Fibroblast of the aortic adventitia (primary cell): ENCODE data around the gene KCTD21. TPM values are rescaled to one million over a fixed set of nuclear protein-coding genes. Genes with fewer than 3 reads are reported as not detected.

Experiments used
- DNase-seq: peaks from one replicate; pipeline ENCODE4 v3.0.0-alpha.2; 2010; ENCODE audit warnings: low read depth
- H3K4me3 ChIP-seq: 2 replicates; pipeline ENCODE4 v1.5.1; 2011; ENCODE audit warnings: low read depth, mild to moderate bottlenecking, control low read depth, low read length, moderate library complexity
- CTCF ChIP-seq: IDR thresholded peaks from 2 replicates; pipeline ENCODE4 v1.5.1; 2011; ENCODE audit warnings: mild to moderate bottlenecking, low read length, control low read depth, inconsistent platforms; ENCODE audit not compliant: insufficient read depth
- total RNA-seq: library from RNA; depleted of rRNA; stranded (reverse); fragments of >200 nt; gene quantifications from 2 replicates; pipeline ENCODE4 v1.2.3, GENCODE V29; 2012; ENCODE audit warnings: low replicate concordance

Gene KCTD21
- total RNA-seq, 1 donor, result 14.5 TPM

GRCh38 chr11:78145511-78146025 is 42.9 kb downstream of the KCTD21 start:
- TF ChIP-seq CTCF, result no peak
- no peak overlapping the region for H3K4me3 ChIP-seq
- DNase-seq, result no peak

- DNase-seq, result no peak
- no peak for TF ChIP-seq CTCF
- H3K4me3 ChIP-seq, result peak overlapping the region; percentile 83
Measured at GRCh38 chr11:78140392-78141077, 47.9 kb downstream of the KCTD21 start.

GRCh38 chr11:78139422-78140391 is 48.7 kb downstream of the KCTD21 start, which contains the start of gene ALG8:
TSS of gene ALG8 (minus strand) at chr11:78139626. CDS start at chr11:78139588, 38 bp downstream.
- DNase-seq, result peak; percentile 97
- no peak for TF ChIP-seq CTCF
- peak within 1 kb of the TSS; percentile 83 for H3K4me3 ChIP-seq

GRCh38 chr11:78138694-78139421 is 49.6 kb downstream of the KCTD21 start:
- peak overlapping the region; percentile 83 for H3K4me3 ChIP-seq
- no peak for DNase-seq
- no peak for TF ChIP-seq CTCF

GRCh38 chr11:78138291-78138690 is 50.1 kb downstream of the KCTD21 start:
- TF ChIP-seq CTCF, result no peak
- DNase-seq, result no peak

GRCh38 chr11:78132475-78132874 is 56.0 kb downstream of the KCTD21 start:
- no peak for DNase-seq
- no peak for TF ChIP-seq CTCF
- no peak overlapping the region for H3K4me3 ChIP-seq

More at GRCh38 chr11:78138291-78138690, 50.1 kb downstream of the KCTD21 start:
- H3K4me3 ChIP-seq, result peak overlapping the region; percentile 83
